Pons (tissue), 1 donor: ENCODE results near the gene AICDA.
"Not testable (repeated sequence)": the region's sequence is repeated elsewhere in the genome, so short reads cannot be mapped to it uniquely, and the experiment has no call there.

ENCODE experiments used
- DNase-seq: peaks from one replicate; pipeline ENCODE4 v3.0.0-alpha.2; 2016; ENCODE audit warnings: low spot score

Gene AICDA

DNA sequence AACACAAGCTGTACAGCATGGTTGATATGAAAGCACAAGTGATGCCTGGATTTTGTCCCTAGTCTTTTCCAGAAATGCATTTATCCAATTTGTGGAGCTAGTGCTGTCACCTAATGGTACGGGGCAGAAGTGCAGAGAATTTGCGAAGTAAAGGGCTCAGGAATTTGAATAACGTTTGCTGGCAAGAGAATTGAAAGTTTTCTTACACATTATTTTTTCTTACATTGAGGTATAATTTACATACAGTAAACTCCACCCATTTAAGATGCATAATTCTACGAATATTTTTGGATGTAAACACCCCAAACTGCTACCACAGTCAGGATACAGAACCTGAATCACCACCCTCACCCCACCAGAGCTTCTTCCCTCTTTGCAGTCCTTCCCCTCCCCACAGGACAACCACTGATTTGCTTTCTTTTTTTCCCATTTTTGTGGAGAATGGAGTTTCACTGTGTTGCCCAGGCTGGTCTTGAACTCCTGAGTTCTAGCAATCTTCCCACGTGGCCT, 3.5 kb downstream of the AICDA start:
- peak; percentile 69 for DNase-seq

DNA sequence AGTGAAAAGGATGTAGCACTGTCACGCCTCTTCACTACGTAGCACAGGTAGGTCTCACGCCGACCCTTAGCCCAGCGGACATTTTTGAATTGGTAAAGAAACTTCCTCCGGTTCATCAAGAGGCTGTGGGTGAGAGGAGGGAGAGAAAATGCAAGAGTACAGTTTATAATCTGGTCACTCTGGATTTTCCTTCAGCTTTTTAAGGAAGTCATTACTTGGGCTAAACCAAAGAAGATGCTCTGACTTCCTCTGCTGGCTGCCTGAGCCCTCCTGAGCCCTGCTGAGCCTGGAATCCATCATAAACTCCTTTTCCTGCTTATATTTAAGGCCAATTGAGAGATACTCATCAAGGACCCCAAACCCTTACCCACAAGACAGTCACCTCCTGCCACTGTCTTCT, 5.8 kb downstream of the AICDA start:
- no peak for DNase-seq

DNA sequence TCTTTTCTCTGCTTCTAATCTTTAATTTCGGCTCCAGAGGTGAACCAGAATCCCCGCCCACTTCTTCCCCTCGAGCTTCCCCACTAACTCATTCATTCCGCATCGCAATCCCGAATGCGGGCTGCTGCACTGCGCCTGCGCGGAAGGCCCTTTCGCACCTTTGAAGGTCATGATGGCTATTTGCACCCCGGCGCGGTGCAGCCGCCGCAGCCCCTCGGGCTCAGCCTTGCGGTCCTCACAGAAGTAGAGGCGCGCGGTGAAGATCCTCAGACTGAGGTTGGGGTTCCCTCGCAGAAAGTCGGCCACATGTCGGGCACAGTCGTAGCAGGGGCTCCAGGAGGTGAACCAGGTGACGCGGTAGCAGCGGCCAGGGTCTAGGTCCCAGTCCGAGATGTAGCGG, 7.6 kb downstream of the AICDA start:
- DNase-seq, result no peak

DNA sequence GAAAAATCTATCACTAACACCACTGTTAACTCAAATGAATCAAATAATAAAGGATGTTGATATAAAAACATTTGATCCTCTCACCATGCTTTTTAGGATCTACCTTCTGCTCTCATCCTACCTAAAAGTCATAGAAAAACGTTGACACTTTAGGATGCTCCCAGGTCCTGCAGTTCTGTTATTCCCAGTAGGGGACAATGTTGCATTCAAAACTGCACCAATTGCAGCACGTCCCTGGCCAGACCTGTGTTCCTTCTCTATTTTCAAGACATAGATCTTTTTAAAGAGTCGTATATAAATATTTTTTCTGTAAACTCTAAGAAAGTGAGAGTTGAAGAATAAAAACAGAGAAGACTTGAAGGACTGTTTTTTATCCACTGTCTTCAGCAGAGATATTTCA, 8.8 kb downstream of the AICDA start:
- DNase-seq, result no peak

DNA sequence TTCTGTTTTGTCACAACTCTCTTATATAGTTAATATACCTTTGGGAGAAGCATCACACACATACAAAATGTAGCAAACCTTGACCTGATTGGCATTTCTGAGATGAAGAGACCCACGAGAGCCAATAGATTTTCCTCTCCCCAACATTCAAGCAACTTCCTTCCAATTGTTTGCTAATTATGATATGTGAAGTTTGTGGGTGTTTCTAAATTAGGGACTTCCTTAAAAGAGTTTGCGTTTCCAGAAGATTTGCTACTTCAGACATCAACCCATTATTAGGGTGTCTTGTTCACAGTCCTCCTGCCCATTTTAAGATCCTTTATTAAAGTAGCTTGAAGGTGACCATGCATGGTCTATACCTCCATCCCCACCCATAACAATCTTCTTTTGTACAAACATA, 9.4 kb downstream of the AICDA start:
- DNase-seq, result no peak

DNA sequence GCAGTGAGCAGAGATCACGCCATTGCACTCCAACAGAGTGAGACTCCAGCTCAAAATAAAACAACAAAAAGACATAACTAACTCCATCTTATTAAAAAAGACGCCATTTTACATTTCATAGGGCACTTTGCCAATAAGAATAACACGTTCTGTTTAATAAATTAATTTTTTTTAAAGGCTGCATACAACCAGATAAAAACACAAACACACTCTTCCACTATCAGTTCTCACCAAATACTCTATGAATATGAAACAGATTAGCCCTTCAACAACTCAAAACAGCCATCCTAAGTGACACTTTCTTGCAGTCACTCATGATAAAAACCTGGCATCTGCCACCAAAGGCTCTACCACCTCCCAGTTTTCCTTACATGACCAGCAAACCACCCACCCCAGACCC, 16.1 kb downstream of the AICDA start:
- DNase-seq, result no peak

DNA sequence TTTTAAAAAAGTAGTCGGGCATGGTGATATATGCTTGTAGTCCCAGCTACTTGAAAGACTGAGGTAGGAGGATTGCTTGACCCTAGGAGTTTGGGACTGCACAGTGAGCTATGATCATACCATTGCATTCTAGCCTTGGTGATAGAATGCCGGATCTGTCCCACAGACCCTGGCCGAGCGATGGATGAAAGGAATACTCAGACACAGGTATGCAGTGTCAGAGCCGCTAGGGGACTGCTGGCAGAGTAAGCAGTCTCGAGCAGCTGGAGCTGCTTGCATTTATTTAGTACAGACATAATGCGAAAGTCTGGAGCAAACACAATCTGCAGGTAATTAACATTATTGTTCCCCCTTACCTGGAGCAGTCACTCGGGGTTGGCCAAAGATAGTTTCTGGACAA, 18.6 kb downstream of the AICDA start:
- no peak for DNase-seq

DNA sequence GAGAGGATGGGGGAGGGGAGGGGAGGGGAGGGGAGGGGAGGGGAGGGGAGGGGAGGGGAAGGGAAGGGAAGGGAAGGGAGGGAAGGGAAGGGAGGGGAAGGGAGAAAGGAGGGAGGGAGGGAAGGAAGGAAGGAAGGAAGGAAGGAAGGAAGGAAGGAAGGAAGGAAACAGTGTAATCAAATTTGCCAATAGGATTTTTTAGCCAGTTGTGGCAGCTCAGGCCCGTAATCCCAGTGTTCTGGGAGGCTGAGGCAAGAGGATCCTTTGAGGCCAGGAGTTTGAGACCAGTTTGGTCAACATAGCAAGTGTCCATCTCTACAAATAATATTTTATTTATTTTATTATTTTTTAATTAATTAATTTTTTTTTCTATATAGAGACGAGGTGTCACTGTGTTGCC, 19.4 kb downstream of the AICDA start:
- no peak for DNase-seq

DNA sequence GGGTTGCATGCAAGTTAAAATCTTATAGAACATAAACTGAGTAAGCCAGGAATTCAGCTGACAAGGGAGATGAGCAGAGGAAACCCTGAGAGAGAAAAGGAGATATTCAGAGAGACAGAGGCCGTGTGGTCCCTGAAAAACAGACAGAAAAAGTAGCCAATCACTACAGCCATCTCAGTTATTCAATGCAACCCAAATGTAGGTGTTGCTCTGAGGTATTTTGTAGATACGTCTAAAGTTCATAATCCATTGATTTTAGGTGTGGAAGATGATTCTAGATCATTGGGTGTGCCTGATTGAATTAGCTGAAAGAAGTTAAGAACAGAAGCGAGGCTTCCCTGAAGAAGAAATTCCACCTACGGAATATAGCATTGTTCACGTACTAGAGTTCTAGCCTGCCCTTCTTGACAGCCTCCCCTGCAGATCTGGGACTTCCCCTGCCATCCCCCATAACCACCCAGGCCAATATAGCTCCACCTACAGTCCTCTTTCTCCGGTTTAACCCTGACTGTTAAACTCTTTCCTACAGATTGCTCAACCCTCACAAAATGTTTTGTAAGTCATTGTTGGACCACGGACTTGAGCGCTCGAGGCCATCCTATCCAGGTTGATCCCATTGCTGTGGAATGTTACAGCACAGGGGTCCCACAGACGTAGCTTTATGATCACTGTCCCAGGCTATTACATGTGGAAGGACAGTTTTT, 21.7 kb downstream of the AICDA start:
- no peak for DNase-seq

DNA sequence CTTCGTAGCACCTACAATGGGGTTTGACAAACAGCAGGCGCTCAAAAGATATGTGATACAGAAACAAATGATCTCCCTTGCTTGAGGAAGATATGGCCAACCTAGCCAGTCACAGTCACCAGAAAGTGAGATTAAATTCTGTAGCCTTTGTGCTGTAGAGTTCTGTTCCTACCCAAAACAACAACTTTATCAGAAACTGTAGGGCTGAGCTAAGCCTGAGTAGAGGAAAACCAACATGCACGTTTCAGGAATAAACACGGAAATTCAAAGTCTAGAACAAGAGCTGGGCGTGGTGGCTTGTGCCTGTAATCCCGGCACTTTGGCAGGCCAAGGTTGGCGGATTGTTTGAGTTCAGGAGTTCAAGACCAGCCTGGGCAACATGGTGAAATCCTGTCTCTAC, 23.0 kb downstream of the AICDA start:
- no peak for DNase-seq

DNA sequence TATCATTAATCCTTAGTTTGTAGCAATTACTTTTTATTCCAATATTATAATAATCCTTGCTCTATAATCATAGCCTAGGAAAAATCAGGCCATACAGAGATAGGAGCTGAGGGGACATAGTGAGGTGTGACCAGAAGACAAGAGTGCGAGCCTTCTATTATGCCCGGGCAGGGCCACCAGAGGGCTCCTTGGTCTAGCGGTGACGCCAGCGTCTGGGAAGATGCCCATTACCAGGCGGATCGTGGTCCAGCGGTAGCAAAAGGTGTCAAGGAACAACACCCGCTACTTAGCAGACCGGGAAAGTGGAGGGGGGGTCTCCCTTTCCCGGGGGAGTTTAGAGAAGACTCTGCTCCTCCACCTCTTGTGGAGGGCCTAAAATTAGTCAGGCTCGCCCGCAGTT, 28.2 kb downstream of the AICDA start:
- not testable (repeated sequence) for DNase-seq

DNA sequence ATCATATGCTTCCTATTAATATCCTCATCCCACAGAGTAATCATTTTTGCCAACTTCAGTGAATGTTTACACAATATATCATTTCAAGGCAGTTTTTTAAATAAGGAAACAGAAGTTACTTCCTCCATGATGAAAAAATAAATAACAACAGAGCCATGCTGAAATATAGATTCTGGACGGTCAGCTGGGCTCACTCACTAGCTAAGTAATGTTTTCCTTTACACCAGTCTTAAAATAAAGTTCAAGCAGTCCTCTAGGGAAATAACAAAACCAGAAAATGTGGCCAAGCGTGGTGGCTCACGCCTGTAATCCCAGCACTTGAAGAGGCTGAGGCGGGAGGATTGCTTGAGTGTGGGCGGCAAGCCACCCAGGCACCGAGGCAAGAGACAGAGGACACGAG, 28.7 kb downstream of the AICDA start:
- no peak for DNase-seq

DNA sequence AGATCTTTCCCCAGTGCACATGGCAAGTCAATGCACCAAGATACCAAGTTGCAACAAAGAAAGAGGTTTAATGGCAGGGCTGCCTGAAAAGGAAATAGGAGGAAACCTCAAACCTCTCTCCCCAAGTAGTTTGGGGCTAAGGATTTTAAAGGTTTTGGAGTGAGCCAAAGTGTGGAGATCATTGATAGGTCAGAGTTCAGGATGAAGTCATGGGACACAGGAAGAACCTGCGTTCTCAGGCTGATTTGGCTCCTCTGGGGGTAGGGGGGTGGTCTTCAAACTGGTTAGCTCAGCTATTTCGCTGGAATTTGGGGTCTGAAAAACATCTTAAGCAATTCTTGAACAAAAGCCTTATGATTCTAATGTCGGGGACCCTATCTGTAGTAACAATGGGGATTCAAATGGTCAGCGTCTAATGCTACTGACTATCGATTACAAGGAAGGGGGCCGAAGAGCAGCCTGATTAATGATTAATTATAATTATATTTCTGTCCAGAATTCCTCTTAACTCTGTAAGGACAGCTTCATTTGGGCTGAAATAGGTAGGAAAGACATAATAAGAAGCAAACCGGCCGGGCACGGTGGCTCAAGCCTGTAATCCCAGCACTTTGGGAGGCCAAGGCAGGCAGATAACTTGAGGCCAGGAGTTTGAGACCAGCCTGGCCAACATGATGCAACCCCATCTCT, 31.4 kb downstream of the AICDA start:
- DNase-seq, result no peak

DNA sequence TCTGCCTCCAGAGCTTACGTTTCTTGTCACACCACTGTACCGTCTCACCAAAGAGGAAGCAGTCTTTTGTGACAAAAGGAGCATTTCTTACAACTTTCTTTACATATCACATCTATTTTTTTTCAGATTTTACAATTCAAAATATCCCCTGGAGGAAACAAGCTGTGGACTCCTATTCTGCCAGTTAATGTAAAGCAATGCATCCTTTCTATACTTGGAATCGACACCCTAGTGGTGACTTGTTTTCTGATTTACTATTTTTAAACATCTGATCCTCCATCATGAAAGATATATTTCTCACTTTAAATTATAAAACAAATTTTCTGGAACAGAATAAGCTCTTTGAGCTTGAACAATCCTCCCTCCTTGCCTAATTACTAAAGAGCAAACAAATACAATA, 34.8 kb downstream of the AICDA start:
- DNase-seq, result no peak

DNA sequence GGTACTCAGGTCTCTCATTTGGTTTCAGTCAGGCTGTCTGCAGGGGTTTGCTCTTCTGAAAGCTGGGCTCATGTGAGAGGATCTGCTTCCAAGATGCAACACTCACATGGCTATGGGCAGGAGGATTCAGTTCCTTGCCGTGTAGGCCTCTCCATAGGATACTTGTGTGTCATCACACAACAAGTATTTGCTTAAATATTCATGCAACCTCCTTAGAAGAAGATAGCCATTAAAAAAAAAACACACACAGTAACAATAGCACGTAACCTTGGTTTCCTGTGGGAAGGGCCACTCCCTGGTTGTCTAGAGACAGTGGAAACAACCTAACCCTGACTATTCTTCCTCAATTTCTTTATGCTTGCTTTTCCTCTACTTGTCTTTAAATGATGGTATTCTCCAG, 40.2 kb downstream of the AICDA start:
- DNase-seq, result no peak

DNA sequence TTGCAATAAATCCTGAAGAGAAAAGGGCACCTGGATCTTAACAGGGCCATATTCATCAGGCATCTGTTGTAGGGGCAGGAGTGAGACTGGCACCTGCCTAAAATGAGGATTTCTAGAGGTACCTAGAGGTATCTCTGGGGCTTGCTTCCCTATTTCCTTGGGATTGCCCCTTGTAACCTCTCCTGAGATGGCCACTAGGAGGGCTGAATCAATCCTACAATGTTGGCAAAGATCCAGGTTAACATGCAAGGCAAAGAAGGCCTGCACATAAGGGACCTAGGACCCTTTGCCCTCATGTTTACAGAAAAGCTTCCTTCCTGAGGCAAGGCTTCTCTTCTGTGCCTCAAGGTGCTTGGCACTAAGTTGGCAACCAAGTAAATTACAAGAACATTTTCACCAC, 46.1 kb downstream of the AICDA start:
- no peak for DNase-seq

DNA sequence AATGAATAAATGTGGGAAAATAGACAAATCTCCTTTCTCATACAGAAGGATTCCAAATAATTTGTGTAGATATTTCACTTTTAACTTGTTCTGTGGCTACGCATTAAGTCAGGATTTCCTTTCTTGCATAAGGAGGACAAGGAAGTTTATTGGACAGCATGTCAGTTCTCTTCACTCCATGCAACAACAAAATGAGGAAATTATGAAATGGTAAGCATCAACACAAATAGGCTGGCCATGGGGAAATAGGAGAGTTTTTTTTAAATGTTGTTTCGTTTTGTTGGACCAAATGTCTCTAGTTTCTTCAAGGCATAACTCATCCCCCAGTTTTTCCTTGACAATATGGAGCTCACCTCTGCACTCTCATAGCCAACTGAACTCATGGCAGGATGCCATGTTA, 46.6 kb downstream of the AICDA start:
- DNase-seq, result not testable (repeated sequence)

DNA sequence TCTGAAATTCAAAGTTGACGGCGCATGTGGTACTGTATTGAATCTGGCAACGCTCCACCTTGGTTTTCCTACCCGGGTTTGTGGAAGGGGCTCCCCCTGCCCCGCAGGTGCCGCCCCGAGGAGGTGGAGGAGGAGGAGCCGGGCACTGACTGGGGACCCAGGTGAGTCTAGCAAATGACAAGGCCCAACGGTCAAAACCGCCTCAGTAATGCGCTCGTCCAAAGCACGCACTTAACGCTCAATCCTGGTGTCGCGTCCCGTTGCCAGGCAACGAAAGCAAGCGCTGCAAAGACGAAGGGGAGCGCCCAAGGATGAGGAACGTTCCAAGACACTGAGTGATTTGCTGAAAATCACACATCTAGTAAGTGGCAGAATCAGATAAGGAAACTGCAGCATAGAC, 48.0 kb downstream of the AICDA start:
- DNase-seq, result no peak

DNA sequence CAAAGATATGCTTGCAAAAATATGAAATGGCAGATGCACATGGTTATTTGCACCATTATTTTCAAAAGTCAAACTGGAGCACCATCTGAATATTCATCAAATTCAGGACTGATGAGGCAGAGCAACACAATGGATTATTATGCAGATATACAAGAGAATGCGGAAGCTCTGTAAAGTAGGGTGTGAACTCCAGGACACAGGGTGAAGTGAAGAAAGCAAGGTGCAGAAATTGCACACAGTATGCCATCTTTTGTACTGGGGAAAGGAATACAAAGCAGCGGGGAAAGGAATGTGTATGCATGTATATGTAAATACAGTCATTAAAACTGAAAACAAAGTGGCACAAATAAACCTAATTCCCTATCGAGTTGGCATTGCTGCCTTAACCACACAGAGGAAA, 49.3 kb downstream of the AICDA start:
- DNase-seq, result no peak

DNA sequence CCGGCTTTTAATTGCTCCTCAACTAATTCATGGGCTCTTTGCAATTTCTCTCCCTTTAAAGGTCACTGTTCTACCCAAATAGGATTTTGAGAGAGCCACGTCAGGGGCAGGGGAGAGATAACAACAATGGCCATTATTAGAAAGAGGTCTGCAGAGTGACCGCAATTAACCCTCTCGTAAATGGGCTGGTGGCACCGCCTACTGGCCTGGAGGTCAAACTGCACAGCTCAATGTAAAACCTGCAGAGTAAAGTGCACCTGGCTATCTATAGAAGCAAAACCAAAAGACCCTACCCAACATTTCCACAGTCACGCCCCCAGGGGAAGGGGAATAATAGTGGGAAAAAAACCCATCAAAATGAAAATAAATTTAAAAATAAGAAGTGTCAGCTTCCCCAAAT, 50.3 kb downstream of the AICDA start:
- DNase-seq, result no peak

DNA sequence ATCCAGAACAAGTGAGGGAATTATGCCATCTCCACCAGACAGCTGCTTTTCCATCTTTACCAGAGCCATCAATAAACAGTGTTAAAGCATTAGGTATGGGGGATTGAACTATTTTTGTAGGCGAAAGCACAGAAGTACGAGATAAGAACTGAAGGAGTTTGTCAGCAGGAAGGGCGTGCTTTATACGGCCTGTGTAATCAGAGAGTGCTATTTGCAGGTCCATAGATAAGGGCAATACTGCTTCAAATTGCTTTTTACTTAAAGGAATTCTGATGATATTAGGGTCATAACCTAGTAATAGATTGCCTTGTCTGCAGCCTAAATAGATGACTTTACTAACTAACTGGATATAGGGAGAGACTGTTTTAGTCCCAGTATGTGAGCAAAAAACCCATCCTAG, 51.6 kb downstream of the AICDA start:
- DNase-seq, result no peak

DNA sequence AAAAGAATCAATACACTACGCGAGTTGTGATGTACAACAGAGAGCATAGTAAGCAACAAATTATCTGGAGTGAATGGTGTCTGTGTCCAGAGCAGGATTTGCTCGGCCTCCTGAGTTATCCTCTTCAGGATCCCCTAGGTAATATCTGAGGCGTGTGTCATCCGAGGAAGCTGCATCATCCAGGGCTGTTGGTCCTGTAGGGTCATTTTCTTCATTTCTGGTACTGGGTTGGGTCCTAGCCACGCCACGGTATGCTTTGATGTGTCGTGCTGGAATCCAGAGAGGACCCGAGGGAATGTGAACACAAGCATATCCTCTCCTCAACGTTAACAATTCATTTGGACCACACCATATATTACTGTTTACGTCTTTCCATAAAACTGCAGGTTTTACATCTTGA, 53.0 kb downstream of the AICDA start:
- DNase-seq, result no peak

DNA sequence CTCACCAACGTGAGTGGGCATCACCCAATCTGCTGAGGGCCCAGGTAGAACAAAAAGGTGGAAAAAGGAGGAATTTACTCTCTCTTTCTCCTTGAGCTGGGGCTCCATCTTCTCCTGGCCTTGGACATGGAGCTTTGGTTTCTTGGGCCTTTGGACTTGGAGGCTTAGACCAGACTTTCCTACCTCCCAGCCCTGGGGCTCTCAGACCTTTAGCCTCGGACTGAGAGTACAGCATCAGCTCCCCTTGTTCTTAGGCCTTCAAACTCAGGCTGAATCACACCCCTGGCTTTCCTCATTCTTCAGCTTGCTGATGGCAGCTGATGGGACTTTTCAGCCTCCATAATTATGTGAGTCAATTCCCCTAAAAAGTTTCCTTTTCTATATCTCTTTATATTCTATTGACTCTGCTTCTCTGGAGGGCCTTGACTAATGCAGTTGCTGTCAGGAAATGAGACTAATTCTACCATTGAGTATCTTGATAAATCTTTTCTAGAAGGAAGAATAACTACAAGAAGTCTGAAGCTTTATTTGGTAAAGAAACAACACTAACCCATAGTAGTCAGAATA, 56.0 kb downstream of the AICDA start:
- no peak for DNase-seq
